Measurements from ENCODE around the gene FAM217A.

The FAM217A gene

DNA sequence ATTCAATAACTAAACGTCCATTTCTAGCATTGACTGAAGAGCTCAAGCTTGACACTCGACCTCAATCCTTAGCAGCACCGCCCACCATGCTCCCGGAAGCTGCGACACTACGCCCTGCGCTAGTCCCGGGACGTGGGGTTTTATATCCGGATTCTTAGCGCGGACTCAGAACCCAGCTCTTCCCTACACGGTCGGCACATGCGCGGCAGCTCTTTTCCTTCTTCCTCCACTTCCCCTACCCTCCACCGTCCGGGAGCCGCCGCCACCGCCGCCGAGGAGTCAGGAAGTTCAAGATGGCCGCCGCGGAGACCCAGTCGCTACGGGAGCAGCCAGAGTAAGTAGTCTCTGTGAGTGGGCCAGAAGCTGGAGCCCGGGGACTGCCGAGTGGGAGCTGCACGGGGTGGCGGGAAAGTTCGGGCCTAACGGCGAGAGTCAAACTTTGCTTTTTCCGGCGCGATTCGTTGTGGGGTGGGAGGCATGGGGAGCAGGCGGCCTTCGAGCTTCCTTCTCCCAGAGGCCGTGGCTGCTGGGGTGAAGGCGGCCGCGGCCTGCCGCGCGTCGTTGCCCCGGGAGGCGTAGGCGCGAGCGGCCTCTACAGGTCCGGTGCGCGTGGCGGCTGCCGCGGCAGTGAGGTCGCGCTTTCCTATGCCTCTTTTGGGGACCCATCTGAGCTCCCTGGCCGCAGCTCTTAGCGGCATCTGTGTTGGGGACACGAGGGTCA is 57.6 kb downstream of the FAM217A start:
- DNase-seq (ENCODE audit: low spot score) = peak; percentile 96

DNA sequence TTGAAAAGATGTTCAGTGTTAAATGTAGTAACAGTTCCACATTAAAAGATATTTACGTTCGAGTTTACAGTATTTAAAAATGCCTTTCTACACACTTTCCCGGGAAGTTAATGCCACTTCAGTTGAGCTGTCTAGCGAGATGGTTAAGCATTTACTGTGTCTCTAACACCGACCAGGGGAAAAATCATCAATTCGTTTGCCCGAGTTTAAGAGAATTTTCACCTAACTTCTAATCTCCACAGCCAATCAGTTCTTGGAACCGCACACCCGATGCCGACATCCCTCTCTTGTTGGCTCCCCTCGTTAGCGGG is 58.2 kb downstream of the FAM217A start:
- DNase-seq (ENCODE audit: low spot score) = no peak

DNA sequence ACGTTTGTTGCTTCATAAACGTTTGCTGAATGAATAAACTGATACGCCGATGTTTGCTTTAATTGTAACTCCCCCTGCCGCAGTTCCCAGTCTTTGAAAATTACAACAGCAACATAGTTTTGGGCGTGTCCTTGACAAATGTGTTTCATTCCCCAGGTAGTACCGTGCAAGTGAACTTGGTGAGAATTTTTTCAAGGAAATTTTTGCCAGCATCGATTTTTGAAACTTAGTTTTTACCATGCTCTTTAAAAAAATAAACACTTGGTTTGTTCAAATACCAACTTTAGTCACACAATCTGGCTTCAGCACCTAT is 60.1 kb downstream of the FAM217A start:
- DNase-seq (ENCODE audit: low spot score) = no peak

Data from SW480 (cell line).